Activated CD4-positive, alpha-beta T cell treated with anti-CD3 and anti-CD28 coated beads, Interleukin-2, amount 10 ng/mL, durations not matched to agents 7 days and 5 days (primary cell): ENCODE measurements around the gene SLC39A11. TPM values are rescaled to one million over a fixed set of nuclear protein-coding genes. Genes with fewer than 3 reads are reported as not detected.

Experiments used
- CTCF ChIA-PET: fragments of 350-600 bp; sonication (Branson Sonifier 250); formaldehyde crosslinking; loops from one replicate; lab custom pipeline; 2021; ENCODE audit warnings: antibody characterized with exemption; lab: Charles Lee
- POLR2A ChIA-PET: fragments of 350-600 bp; sonication (Branson Sonifier 250); formaldehyde crosslinking; loops from one replicate; lab custom pipeline; 2021; ENCODE audit warnings: antibody characterized with exemption; lab: Charles Lee
- DNase-seq: peaks from one replicate; pipeline ENCODE4 v3.0.0-alpha.2; 2020
- H3K27ac Mint-ChIP-seq: one replicate; pipeline ENCODE4 v1.8.0; 2021; ENCODE audit warnings: mild to moderate bottlenecking, moderate library complexity, mixed read lengths
- H3K27me3 Mint-ChIP-seq: one replicate; pipeline ENCODE4 v1.8.0; 2021; ENCODE audit warnings: mixed read lengths
- H3K36me3 Mint-ChIP-seq: one replicate; pipeline ENCODE4 v1.8.0; 2021; ENCODE audit warnings: low read depth, mixed read lengths
- H3K4me1 Mint-ChIP-seq: one replicate; pipeline ENCODE4 v1.8.0; 2021; ENCODE audit warnings: mixed read lengths
- H3K4me3 Mint-ChIP-seq: one replicate; pipeline ENCODE4 v1.8.0; 2021; ENCODE audit warnings: mild to moderate bottlenecking, moderate library complexity, mixed read lengths
- H3K9me3 Mint-ChIP-seq: one replicate; pipeline ENCODE4 v1.8.0; 2021; ENCODE audit warnings: mixed read lengths
- total RNA-seq, 2 experiments: library from RNA; stranded (reverse); gene quantifications; one replicate each; pipeline ENCODE4 v1.2.3, GENCODE V29; 2021

Gene SLC39A11
- total RNA-seq, 2 experiments from 2014 or later = 19.5 to 23.4 TPM

GRCh38 chr17:72634621-72635020, 457.9 kb downstream of the SLC39A11 start:
- Mint-ChIP-seq H3K9me3 (no peaks in the 10 kb centered on the region), H3K36me3 (no peaks in the 10 kb centered on the region), H3K4me1 (peaks cover 22% of the 10 kb centered on the region), H3K27ac (peak overlapping the region; percentile 60), H3K27me3 (no peaks in the 10 kb centered on the region), H3K4me3 (peak overlapping the region; percentile 26)
- ChIA-PET POLR2A (no interaction called here), CTCF (interaction anchor here (0.6 to 1.3 kb wide), 3 partner anchors 15 to 555 kb away, joined by 3 read pairs; no protein-coding TSS in a partner anchor)
- peak; percentile 36 for DNase-seq

DNA sequence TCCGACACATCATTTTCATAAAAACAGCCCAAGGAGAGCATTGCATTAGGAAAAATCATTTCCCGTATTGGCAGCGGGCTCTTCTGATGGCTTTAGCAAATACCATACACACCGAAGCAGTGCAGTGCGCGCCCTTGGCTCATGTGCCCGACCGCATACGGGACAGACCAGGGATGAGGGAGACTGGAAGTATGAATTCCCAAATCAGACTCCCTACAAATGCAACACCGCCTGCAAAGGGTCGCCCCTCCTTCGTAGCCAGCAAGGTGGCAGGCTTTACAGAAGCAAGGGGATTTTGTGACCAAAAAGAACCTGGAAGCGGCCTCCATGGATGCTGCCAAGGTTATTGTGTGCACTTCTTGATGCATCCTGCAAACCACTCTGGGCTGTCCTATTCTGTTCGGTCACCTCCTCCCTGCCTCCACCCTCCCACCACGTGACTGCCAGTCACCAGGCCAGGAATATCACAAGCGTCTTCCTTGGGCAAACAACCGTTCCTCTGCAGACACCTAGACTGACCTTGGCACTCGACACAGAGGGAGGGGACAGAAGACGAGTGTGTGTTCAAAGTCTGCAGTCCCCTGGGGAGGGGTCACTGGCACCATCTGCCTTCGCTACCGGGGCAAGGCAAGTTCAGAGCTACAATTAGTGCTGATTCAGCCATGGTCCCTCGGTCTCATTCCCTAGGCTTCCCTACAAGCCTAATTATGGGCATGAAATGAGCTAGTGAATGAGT, 460.4 kb downstream of the SLC39A11 start:
- H3K27me3 Mint-ChIP-seq = peaks cover 6% of the 10 kb centered on the region
- ChIA-PET POLR2A (no interaction called here), CTCF (no interaction called here)
- no peaks in the 10 kb centered on the region for H3K36me3 Mint-ChIP-seq
- H3K27ac Mint-ChIP-seq = no peak overlapping the region
- no peaks in the 10 kb centered on the region for H3K9me3 Mint-ChIP-seq
- H3K4me3 Mint-ChIP-seq = no peak overlapping the region
- DNase-seq = no peak
- H3K4me1 Mint-ChIP-seq = peaks cover 22% of the 10 kb centered on the region

DNA sequence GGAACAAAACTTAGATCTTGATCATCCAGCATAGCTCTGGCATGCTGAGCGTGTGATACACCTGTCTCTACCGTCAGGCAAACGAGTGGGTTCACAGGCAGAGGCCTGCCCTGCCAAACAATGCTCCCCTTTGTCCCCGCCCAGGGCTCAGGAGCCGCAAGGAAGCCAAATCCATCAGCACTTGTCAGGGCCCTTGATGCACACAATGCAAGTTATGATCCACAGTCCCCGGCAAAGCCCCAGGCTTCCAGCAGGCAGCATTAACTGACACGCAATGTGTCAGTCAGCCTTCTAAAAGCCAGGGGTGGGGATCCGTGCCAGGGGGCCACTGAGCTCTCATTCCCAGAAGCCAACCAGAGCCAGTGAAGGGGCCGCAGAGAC, 460.9 kb downstream of the SLC39A11 start:
- Mint-ChIP-seq H3K4me1 (peaks cover 22% of the 10 kb centered on the region), H3K4me3 (no peak overlapping the region), H3K36me3 (no peaks in the 10 kb centered on the region), H3K27ac (no peak overlapping the region), H3K9me3 (peaks cover 4% of the 10 kb centered on the region), H3K27me3 (peaks cover 6% of the 10 kb centered on the region)
- POLR2A ChIA-PET = no interaction called here
- CTCF ChIA-PET = no interaction called here
- DNase-seq = no peak

DNA sequence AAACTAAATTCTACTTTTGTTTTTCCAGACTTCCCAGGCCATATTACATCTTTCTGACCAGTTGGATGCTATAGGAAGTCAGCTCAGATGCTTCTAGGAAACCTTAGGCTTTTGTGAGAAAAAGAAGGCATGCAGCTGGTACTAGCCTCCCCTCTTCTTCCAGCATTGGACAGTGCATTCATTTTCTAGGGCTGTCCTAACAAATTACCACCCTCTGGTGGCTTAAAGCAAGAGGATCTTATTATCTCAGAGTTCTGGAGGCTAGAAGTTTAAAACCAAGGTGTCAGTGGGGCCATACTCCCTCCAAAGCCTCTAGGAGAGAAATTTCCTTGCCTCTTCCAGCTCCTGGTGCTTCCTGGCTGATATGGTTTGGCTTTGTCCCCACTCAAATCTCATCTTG, 467.8 kb downstream of the SLC39A11 start:
- Mint-ChIP-seq H3K27me3 (peaks cover 34% of the 10 kb centered on the region), H3K27ac (no peak overlapping the region), H3K9me3 (peaks cover 14% of the 10 kb centered on the region), H3K4me3 (no peak overlapping the region), H3K4me1 (no peaks in the 10 kb centered on the region), H3K36me3 (no peaks in the 10 kb centered on the region)
- ChIA-PET POLR2A (no interaction called here), CTCF (interaction anchor here (0.9 to 1.2 kb wide), 2 partner anchors 18 to 101 kb away, joined by 3 to 4 read pairs; no protein-coding TSS in a partner anchor)
- DNase-seq = no peak

DNA sequence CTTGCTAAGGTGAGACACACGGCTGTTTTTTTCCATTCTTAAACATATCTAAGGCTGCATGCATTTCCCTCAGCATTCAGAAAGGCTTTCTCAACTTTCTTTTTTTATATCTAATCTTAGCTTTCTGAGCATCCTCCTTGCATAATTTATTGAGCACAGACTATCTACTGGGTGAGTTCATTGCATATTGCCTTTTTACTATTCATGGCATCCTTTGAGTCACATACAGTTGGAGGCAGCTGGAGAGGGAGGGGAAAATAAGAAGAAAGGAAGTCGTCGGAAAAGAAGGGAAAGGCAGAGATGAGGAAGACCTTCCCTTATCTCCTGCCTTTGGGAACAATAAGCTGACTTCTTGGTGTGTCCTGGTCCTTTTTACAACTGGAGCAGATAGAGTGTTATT, 468.3 kb downstream of the SLC39A11 start:
- ChIA-PET CTCF (interaction anchor here (0.9 to 1.2 kb wide), 2 partner anchors 19 to 101 kb away, joined by 3 to 4 read pairs; no protein-coding TSS in a partner anchor), POLR2A (no interaction called here)
- H3K4me1 Mint-ChIP-seq = no peaks in the 10 kb centered on the region
- H3K4me3 Mint-ChIP-seq = no peak overlapping the region
- H3K9me3 Mint-ChIP-seq = peaks cover 14% of the 10 kb centered on the region
- no peak overlapping the region for H3K27ac Mint-ChIP-seq
- H3K36me3 Mint-ChIP-seq = no peaks in the 10 kb centered on the region
- no peak for DNase-seq
- H3K27me3 Mint-ChIP-seq = peaks cover 35% of the 10 kb centered on the region

DNA sequence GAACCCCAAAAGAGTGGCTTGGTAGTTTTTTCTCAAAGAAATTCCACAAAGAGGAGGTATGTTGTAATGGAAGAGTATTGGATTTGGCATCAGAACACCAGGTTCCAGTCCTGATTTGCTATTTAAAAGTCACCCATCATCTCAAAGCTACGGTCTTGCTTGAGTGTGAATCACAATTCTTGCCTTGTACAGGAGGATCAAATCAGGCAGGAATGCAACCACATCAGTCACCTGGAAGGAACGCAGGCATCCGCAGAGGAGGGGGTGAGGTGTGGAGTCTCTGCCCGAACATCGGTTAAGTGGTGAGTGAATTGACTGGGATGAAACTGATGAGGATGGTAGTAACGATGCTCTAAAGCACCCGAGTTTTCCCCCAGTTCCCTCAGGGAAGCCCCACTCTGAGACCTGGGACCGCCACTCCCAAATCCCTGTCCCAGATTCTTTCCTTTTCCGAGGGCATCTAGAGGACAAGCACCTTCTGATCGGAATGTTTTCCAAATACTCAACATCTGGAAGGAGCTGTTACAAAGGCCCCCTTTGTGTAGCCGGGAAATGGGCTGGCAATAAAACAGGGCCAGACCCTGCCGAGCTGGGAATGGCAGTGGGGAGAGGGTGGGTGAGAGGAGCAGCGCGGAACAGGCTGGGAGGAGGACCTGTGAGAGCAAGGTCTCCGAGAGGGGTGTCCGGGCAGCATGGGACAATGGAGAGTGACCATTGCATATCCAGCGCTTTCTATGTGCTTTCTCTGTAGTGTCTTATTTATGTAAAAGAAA, 469.6 kb downstream of the SLC39A11 start:
- peaks cover 14% of the 10 kb centered on the region for H3K9me3 Mint-ChIP-seq
- DNase-seq = no peak
- no peak overlapping the region for H3K4me3 Mint-ChIP-seq
- H3K27me3 Mint-ChIP-seq = peaks cover 29% of the 10 kb centered on the region
- POLR2A ChIA-PET = no interaction called here
- CTCF ChIA-PET = no interaction called here
- H3K4me1 Mint-ChIP-seq = peaks cover 10% of the 10 kb centered on the region
- no peak overlapping the region for H3K27ac Mint-ChIP-seq
- no peaks in the 10 kb centered on the region for H3K36me3 Mint-ChIP-seq

GRCh38 chr17:72619976-72620650, 472.4 kb downstream of the SLC39A11 start:
- ChIA-PET CTCF (interaction anchor here (0.9 to 1.4 kb wide), 3 partner anchors 10 to 61 kb away, joined by 3 read pairs; no protein-coding TSS in a partner anchor), POLR2A (no interaction called here)
- Mint-ChIP-seq H3K4me1 (peaks cover 23% of the 10 kb centered on the region), H3K4me3 (no peak overlapping the region), H3K9me3 (peaks cover 1% of the 10 kb centered on the region), H3K27ac (no peak overlapping the region), H3K27me3 (peaks cover 39% of the 10 kb centered on the region), H3K36me3 (no peaks in the 10 kb centered on the region)
- no peak for DNase-seq

- no peaks in the 10 kb centered on the region for H3K36me3 Mint-ChIP-seq
- H3K27me3 Mint-ChIP-seq = peaks cover 45% of the 10 kb centered on the region
- ChIA-PET POLR2A (interaction anchor here (0.6 kb wide), 1 partner anchor 230 kb away, joined by 3 read pairs; no protein-coding TSS in a partner anchor), CTCF (interaction anchor here (1.0 to 1.2 kb wide), 2 partner anchors 83 to 107 kb away, joined by 3 read pairs; no protein-coding TSS in a partner anchor)
- peaks cover 23% of the 10 kb centered on the region for H3K4me1 Mint-ChIP-seq
- DNase-seq = peak; percentile 60
- H3K27ac Mint-ChIP-seq = peak overlapping the region; percentile 89
- no peaks in the 10 kb centered on the region for H3K9me3 Mint-ChIP-seq
- peak overlapping the region; percentile 35 for H3K4me3 Mint-ChIP-seq
Observed at GRCh38 chr17:72618001-72618509, 474.4 kb downstream of the SLC39A11 start.

DNA sequence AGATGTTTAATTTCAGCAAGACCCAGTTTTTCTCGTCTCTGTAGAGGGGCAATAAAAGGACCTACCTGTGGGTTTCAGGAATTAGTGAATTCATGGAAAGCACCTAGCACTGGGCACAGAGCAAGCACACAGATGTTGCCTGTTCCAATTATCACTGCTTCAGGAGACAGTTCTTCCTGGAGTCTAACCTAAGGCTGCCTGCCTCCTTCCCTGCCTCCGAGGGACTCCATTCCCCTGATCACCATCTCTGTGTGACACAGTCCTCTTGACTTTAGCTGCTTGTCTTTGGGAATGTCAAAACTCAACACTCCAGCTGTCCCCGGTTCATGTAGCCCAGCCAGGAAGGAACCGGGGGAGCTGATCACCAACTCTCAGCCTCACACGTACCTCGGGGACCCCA, 474.9 kb downstream of the SLC39A11 start:
- ChIA-PET POLR2A (interaction anchor here (0.6 kb wide), 1 partner anchor 231 kb away, joined by 3 read pairs; no protein-coding TSS in a partner anchor), CTCF (interaction anchor here (1.0 to 1.2 kb wide), 2 partner anchors 83 to 108 kb away, joined by 3 read pairs; no protein-coding TSS in a partner anchor)
- H3K9me3 Mint-ChIP-seq = no peaks in the 10 kb centered on the region
- peaks cover 23% of the 10 kb centered on the region for H3K4me1 Mint-ChIP-seq
- DNase-seq = no peak
- H3K4me3 Mint-ChIP-seq = peak overlapping the region; percentile 35
- H3K27me3 Mint-ChIP-seq = peaks cover 41% of the 10 kb centered on the region
- H3K36me3 Mint-ChIP-seq = no peaks in the 10 kb centered on the region
- H3K27ac Mint-ChIP-seq = peak overlapping the region; percentile 89

DNA sequence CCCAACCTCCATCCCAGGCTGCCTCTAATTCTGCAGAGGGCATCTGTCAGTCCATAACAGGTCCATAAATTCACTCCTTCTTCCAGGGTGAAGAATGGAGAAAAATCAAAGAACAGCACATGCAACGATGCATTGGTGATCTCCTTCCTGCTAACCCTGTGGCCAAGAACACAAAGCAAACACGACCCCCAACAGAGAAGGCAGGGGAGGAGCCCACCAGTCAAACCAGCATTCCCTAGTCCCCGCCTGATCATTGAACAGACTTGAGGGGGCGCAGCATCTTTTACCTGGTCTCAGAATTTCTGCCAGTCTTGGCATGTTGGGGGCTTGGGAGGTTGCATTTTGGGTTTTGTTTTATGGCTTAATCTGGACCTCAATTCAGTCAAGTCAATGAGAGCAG, 476.0 kb downstream of the SLC39A11 start:
- ChIA-PET POLR2A (no interaction called here), CTCF (no interaction called here)
- Mint-ChIP-seq H3K9me3 (no peaks in the 10 kb centered on the region), H3K27me3 (peaks cover 38% of the 10 kb centered on the region), H3K27ac (no peak overlapping the region), H3K36me3 (no peaks in the 10 kb centered on the region), H3K4me3 (no peak overlapping the region), H3K4me1 (peaks cover 23% of the 10 kb centered on the region)
- DNase-seq = no peak

GRCh38 chr17:72615627-72615991, 476.9 kb downstream of the SLC39A11 start:
- Mint-ChIP-seq H3K27me3 (peaks cover 42% of the 10 kb centered on the region), H3K27ac (no peak overlapping the region), H3K4me1 (peaks cover 23% of the 10 kb centered on the region), H3K4me3 (no peak overlapping the region), H3K9me3 (no peaks in the 10 kb centered on the region), H3K36me3 (no peaks in the 10 kb centered on the region)
- ChIA-PET POLR2A (no interaction called here), CTCF (no interaction called here)
- no peak for DNase-seq

- CTCF ChIA-PET = no interaction called here
- no peak for DNase-seq
Observed at GRCh38 chr17:72614871-72615626, 477.4 kb downstream of the SLC39A11 start.

More at GRCh38 chr17:72614871-72615626, 477.4 kb downstream of the SLC39A11 start:
- POLR2A ChIA-PET = no interaction called here
- no peaks in the 10 kb centered on the region for H3K9me3 Mint-ChIP-seq
- H3K36me3 Mint-ChIP-seq = no peaks in the 10 kb centered on the region
- H3K4me3 Mint-ChIP-seq = no peak overlapping the region
- H3K27ac Mint-ChIP-seq = no peak overlapping the region
- H3K4me1 Mint-ChIP-seq = peaks cover 23% of the 10 kb centered on the region
- peaks cover 47% of the 10 kb centered on the region for H3K27me3 Mint-ChIP-seq
